AG09309 (cell line): ENCODE data around the gene CRYBB3.

ENCODE experiments used
- DNase-seq: peaks from one replicate; pipeline ENCODE4 v3.0.0-alpha.2; 2010; ENCODE audit warnings: low read depth
- H3K4me3 ChIP-seq: 2 replicates; pipeline ENCODE4 v1.5.1; 2011; ENCODE audit warnings: mild to moderate bottlenecking, low read depth, low read length, moderate library complexity; ENCODE audit not compliant: control insufficient read depth
- TF ChIP-seq, protein P1 (sequence below): IDR thresholded peaks from 2 replicates; pipeline ENCODE4 v1.5.1; 2011; ENCODE audit warnings: mild to moderate bottlenecking, low read depth, low read length, inconsistent platforms; ENCODE audit not compliant: insufficient read depth, control insufficient read depth; ENCODE audit errors: missing control alignments

CRYBB3 gene

GRCh38 chr22:25183949-25184619 is 15.6 kb upstream of the CRYBB3 start:
- DNase-seq = no peak
- TF ChIP-seq, protein P1, sequence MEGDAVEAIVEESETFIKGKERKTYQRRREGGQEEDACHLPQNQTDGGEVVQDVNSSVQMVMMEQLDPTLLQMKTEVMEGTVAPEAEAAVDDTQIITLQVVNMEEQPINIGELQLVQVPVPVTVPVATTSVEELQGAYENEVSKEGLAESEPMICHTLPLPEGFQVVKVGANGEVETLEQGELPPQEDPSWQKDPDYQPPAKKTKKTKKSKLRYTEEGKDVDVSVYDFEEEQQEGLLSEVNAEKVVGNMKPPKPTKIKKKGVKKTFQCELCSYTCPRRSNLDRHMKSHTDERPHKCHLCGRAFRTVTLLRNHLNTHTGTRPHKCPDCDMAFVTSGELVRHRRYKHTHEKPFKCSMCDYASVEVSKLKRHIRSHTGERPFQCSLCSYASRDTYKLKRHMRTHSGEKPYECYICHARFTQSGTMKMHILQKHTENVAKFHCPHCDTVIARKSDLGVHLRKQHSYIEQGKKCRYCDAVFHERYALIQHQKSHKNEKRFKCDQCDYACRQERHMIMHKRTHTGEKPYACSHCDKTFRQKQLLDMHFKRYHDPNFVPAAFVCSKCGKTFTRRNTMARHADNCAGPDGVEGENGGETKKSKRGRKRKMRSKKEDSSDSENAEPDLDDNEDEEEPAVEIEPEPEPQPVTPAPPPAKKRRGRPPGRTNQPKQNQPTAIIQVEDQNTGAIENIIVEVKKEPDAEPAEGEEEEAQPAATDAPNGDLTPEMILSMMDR = no peak
- no peak overlapping the region for H3K4me3 ChIP-seq

GRCh38 chr22:25186140-25186539 is 13.5 kb upstream of the CRYBB3 start:
- no peak for DNase-seq
- H3K4me3 ChIP-seq = no peak overlapping the region
- TF ChIP-seq, protein P1 = no peak

- DNase-seq = no peak
- TF ChIP-seq, protein P1 = no peak
- H3K4me3 ChIP-seq = no peak overlapping the region
These were observed 12.2 kb upstream of the CRYBB3 start for GRCh38 chr22:25187469-25187868.

DNA sequence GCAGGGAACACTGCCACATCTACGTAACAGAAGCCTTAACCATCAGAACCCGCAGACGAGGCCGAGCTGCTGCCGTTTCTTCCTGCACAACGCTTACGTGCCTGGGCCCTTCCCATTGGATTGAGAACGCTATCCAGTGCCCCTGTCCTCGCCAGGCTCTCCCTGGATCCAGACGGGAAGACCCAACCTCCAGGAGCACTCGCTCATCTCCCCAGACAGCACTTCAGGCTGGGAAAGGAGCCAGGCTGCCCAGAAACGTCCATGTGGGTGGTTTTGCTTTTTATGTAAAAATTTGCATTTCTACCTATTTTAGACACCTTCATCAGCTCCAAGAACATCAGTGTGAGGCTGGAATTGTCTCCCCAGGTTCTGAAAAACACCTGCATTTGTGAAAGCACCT is 7.3 kb upstream of the CRYBB3 start:
- DNase-seq = no peak
- H3K4me3 ChIP-seq = no peak overlapping the region
- TF ChIP-seq, protein P1 = no peak

GRCh38 chr22:25193130-25193529 is 6.5 kb upstream of the CRYBB3 start:
- TF ChIP-seq, protein P1 = no peak
- no peak overlapping the region for H3K4me3 ChIP-seq
- no peak for DNase-seq

- DNase-seq = no peak
- TF ChIP-seq, protein P1 = no peak
- H3K4me3 ChIP-seq = no peak overlapping the region
These were observed 6.1 kb upstream of the CRYBB3 start for GRCh38 chr22:25193548-25193947.
